CD14-positive monocyte (primary cell): ENCODE results near the gene IFT27. TPM values are rescaled to one million over a fixed set of nuclear protein-coding genes. Genes with fewer than 3 reads are reported as not detected.
A peak's percentile ranks its signal among the peaks of the same experiment; 100 is the strongest.

Experiments used
- DNase-seq, 3 donors: peaks; one replicate each; pipeline ENCODE4 v3.0.0-alpha.2; 2011 to 2022
- H2AFZ ChIP-seq: 2 replicates; pipeline ENCODE4 v1.6.0; 2012; ENCODE audit warnings: mild to moderate bottlenecking, low read depth, low read length, inconsistent platforms; ENCODE audit not compliant: insufficient read depth, poor library complexity, severe bottlenecking
- H3K27ac ChIP-seq, 2 donors: 1 replicate in 1 of 2; 2 replicates in 1 of 2; pipeline ENCODE4 v1.5.1; 2012 to 2013; ENCODE audit warnings: low read length in 2 of 2, control low read depth in 1 of 2, inconsistent platforms in 1 of 2, low read depth in 1 of 2, mild to moderate bottlenecking in 1 of 2
- H3K27me3 ChIP-seq, 2 donors: one replicate each; pipeline versions ENCODE4 v1.6.0 to v1.6.1; 2011 to 2013; ENCODE audit warnings: low read length in 2 of 2; ENCODE audit not compliant: control insufficient read depth in 2 of 2, insufficient read depth in 2 of 2
- H3K36me3 ChIP-seq, 2 donors: replicated peaks in 1 of 2; 1 replicate in 1 of 2; 2 replicates in 1 of 2; pipeline versions ENCODE4 v1.5.1 to v1.6.1; 2012 to 2013; ENCODE audit warnings: low read length in 2 of 2, control low read depth in 1 of 2, inconsistent platforms in 1 of 2, mild to moderate bottlenecking in 1 of 2; ENCODE audit not compliant: insufficient read depth in 2 of 2, control insufficient read depth in 1 of 2
- H3K4me1 ChIP-seq, 2 donors: 1 replicate in 1 of 2; 2 replicates in 1 of 2; pipeline versions ENCODE4 v1.5.1 to v1.6.1; 2012 to 2013; ENCODE audit warnings: low read length in 2 of 2, control low read depth in 1 of 2, inconsistent platforms in 1 of 2, mild to moderate bottlenecking in 1 of 2, moderate library complexity in 1 of 2; ENCODE audit not compliant: insufficient read depth in 2 of 2, control insufficient read depth in 1 of 2
- H3K4me2 ChIP-seq: replicated peaks from 2 replicates; pipeline ENCODE3; 2012; ENCODE audit warnings: low read length, moderate library complexity, mild to moderate bottlenecking; ENCODE audit not compliant: poor library complexity, severe bottlenecking; ENCODE audit errors: extremely low read depth
- H3K4me3 ChIP-seq, 3 experiments: fragments of 200-600 bp in 1 of 3; sonication (generic) in 1 of 3; replicated peaks in 1 of 3; 1 replicate in 2 of 3; 2 replicates in 1 of 3; pipeline ENCODE4 v1.5.1; 2011 to 2013; ENCODE audit warnings: low read length in 3 of 3, mild to moderate bottlenecking in 3 of 3, control low read depth in 2 of 3, low read depth in 2 of 3, inconsistent platforms in 1 of 3, moderate library complexity in 1 of 3
- H3K79me2 ChIP-seq: 2 replicates; pipeline ENCODE4 v1.6.0; 2012; ENCODE audit warnings: mild to moderate bottlenecking, control low read depth, inconsistent platforms, low read length, moderate library complexity; ENCODE audit not compliant: insufficient read depth
- H3K9ac ChIP-seq: 2 replicates; pipeline ENCODE4 v1.6.0; 2017; ENCODE audit warnings: low read length, mild to moderate bottlenecking; ENCODE audit not compliant: insufficient read depth, poor library complexity, severe bottlenecking
- H3K9me3 ChIP-seq, 2 donors: replicated peaks in 1 of 2; 1 replicate in 1 of 2; 2 replicates in 1 of 2; pipeline versions ENCODE4 v1.5.1 to v1.6.1; 2012 to 2013; ENCODE audit warnings: low read length in 2 of 2, control low read depth in 1 of 2; ENCODE audit not compliant: control insufficient read depth in 1 of 2, insufficient read depth in 1 of 2
- H4K20me1 ChIP-seq: 2 replicates; pipeline ENCODE4 v1.6.0; 2012; ENCODE audit warnings: mild to moderate bottlenecking, low read length, control low read depth, moderate library complexity; ENCODE audit not compliant: insufficient read depth
- H3K27ac Mint-ChIP-seq, 7 donors: one replicate each; pipeline ENCODE4 v1.8.0; 2020; ENCODE audit warnings: mild to moderate bottlenecking in 7 of 7, mixed read lengths in 7 of 7, moderate library complexity in 6 of 7, inconsistent platforms in 2 of 7
- H3K27me3 Mint-ChIP-seq, 3 donors: one replicate each; pipeline ENCODE4 v1.8.0; 2021 to 2022; ENCODE audit warnings: low read depth in 3 of 3, mild to moderate bottlenecking in 3 of 3, mixed read lengths in 3 of 3, moderate library complexity in 3 of 3, inconsistent platforms in 1 of 3
- H3K36me3 Mint-ChIP-seq, 2 donors: one replicate each; pipeline ENCODE4 v1.8.0; 2020; ENCODE audit warnings: mixed read lengths in 2 of 2, inconsistent platforms in 1 of 2, mild to moderate bottlenecking in 1 of 2
- H3K4me1 Mint-ChIP-seq: one replicate; pipeline ENCODE4 v1.8.0; 2020; ENCODE audit warnings: mild to moderate bottlenecking, mixed read lengths
- H3K4me3 Mint-ChIP-seq, 2 donors: one replicate each; pipeline ENCODE4 v1.8.0; 2020; ENCODE audit warnings: mild to moderate bottlenecking in 2 of 2, mixed read lengths in 2 of 2, moderate library complexity in 1 of 2
- H3K9me3 Mint-ChIP-seq, 7 donors: one replicate each; pipeline ENCODE4 v1.8.0; 2020 to 2022; ENCODE audit warnings: mixed read lengths in 7 of 7, mild to moderate bottlenecking in 6 of 7, moderate library complexity in 6 of 7, inconsistent platforms in 2 of 7
- WGBS: methylation state at CpG from one replicate; pipeline ENCODE4 v1.1.5; 2013; ENCODE audit warnings: missing lambda C conversion rate; ENCODE audit not compliant: insufficient coverage; 5-methylcytosine and 5-hydroxymethylcytosine counted together
- intact Hi-C, 2 donors: fragments of 100-400 bp; cut with micrococcal nuclease; formaldehyde crosslinking; loops; one replicate each; pipeline versions ENCODE4 v1.15.0 to v1.15.1; 2023
- polyA plus RNA-seq, 3 donors: library from polyadenylated mRNA; depleted of rRNA in 1 of 3; unstranded in 2 of 3; stranded (reverse) in 1 of 3; fragments of 300-500 nt in 2 of 3; fragments of >200 nt in 1 of 3; fragmentation: Illumina TruSeq in 2 of 3; gene quantifications; 1 replicate in 2 of 3; 2 replicates in 1 of 3; pipeline ENCODE4 v1.2.3, GENCODE V29; 2012 to 2021
- TF ChIP-seq, protein P1 (sequence below): fragments of 200-600 bp; IDR thresholded peaks from one replicate; pipeline ENCODE4 v1.8.0; 2022; ENCODE audit warnings: antibody characterized with exemption, mild to moderate bottlenecking

Gene IFT27
- polyA plus RNA-seq, 3 donors = 12.5 to 16.9 (median 14.6) TPM

DNA sequence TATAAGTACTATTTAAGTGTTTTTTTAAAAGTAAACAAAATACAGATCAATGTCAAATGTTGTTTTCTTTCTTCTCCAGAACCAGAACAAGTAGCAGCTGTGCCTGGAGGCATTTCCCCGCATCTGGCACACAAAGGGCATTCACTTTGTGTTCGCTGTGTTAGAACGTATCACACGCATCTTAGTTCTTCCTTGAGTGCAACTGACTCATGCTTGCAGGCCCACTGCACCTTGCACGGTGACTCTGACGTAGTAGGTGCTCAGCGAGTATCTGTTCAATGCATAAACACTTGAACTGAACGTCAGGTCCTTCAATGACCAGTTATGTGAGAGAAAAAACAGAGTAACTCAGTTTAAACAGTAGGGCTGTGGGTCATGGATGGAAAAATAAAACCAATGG is 3.5 kb downstream of the IFT27 start:
- H3K4me3 ChIP-seq = no peak overlapping the region
- peaks cover 0 to 6% of the 10 kb centered on the region in 2 donors for H3K36me3 ChIP-seq
- H2AFZ ChIP-seq = no peak overlapping the region
- Mint-ChIP-seq H3K27ac (no peak overlapping the region), H3K4me3 (no peak overlapping the region), H3K4me1 (peaks cover 35% of the 10 kb centered on the region), H3K36me3 (peaks cover 8% of the 10 kb centered on the region in 2 donors), H3K9me3 (peaks cover 0 to 1% (median 0%) of the 10 kb centered on the region in 7 donors), H3K27me3 (peaks cover 2 to 6% (median 3%) of the 10 kb centered on the region in 3 donors)
- no peaks in the 10 kb centered on the region for H4K20me1 ChIP-seq
- H3K9me3 ChIP-seq = no peaks in the 10 kb centered on the region
- no peak overlapping the region for H3K9ac ChIP-seq
- peaks cover 6% of the 10 kb centered on the region for H3K79me2 ChIP-seq
- H3K4me1 ChIP-seq = peaks cover 31 to 40% of the 10 kb centered on the region in 2 donors
- TF ChIP-seq, protein P1, sequence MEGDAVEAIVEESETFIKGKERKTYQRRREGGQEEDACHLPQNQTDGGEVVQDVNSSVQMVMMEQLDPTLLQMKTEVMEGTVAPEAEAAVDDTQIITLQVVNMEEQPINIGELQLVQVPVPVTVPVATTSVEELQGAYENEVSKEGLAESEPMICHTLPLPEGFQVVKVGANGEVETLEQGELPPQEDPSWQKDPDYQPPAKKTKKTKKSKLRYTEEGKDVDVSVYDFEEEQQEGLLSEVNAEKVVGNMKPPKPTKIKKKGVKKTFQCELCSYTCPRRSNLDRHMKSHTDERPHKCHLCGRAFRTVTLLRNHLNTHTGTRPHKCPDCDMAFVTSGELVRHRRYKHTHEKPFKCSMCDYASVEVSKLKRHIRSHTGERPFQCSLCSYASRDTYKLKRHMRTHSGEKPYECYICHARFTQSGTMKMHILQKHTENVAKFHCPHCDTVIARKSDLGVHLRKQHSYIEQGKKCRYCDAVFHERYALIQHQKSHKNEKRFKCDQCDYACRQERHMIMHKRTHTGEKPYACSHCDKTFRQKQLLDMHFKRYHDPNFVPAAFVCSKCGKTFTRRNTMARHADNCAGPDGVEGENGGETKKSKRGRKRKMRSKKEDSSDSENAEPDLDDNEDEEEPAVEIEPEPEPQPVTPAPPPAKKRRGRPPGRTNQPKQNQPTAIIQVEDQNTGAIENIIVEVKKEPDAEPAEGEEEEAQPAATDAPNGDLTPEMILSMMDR = no peak
- H3K4me2 ChIP-seq = no peak overlapping the region
- no peak for DNase-seq
- 94% methylated on average over 8 of the region's 8 CpGs for WGBS
- H3K27me3 ChIP-seq = no peaks in the 10 kb centered on the region
- intact Hi-C loops = loop anchor here in 1 of 2 donors (10.0 kb wide), 1 partner anchor 238 kb away; no protein-coding TSS in a partner anchor
- H3K27ac ChIP-seq = no peak overlapping the region

DNA sequence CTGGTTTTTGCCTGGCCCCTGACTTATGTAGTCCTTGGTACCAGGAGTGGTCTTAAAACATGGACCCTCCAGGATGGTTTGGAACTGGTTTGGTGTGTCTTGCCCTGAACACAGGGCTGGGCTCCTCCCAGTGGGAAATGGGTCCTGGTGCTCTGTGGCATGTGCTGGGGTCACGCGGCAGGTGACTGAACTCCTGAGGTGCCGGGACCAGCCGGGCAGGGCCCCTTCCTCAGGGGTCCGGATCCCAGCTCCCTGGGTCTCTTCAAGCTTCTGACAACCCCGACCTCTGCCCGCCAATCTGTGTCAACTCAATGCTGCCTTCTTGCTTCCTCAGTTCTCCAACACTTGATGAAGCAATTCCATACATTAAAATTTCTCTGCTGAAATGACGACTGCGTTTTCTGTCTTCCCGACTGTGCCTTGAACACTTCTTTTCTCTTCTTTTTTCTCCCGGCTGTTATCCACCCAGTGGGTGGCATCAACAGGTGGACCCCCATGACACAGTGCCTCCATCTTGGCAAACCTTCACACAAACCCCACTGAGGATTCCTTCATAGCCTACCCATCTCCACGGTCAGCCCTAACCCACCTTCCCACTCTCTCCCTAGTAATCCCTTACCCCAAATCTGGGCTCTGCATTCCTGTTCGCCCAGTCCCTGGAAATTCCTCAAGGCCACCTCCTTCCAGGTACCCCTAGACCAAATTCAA is 4.4 kb downstream of the IFT27 start:
- Mint-ChIP-seq H3K9me3 (no peaks in the 10 kb centered on the region), H3K4me3 (peak overlapping the region in 1 of 2 donors; percentile 37), H3K36me3 (peaks cover 15 to 18% of the 10 kb centered on the region in 2 donors), H3K27ac (peak overlapping the region in 2 of 7 donors; percentile 25 to 76), H3K4me1 (peaks cover 31% of the 10 kb centered on the region), H3K27me3 (peaks cover 2 to 6% (median 3%) of the 10 kb centered on the region in 3 donors)
- intact Hi-C loops = loop anchor here in 1 of 2 donors (10.0 kb wide), 1 partner anchor 237 kb away; no protein-coding TSS in a partner anchor
- Histone ChIP-seq H4K20me1 (no peaks in the 10 kb centered on the region), H3K27ac (no peak overlapping the region), H2AFZ (no peak overlapping the region), H3K9ac (no peak overlapping the region), H3K36me3 (peaks cover 9 to 15% of the 10 kb centered on the region in 2 donors), H3K9me3 (no peaks in the 10 kb centered on the region), H3K79me2 (peaks cover 6% of the 10 kb centered on the region), H3K4me2 (no peak overlapping the region), H3K4me3 (no peak overlapping the region), H3K27me3 (no peaks in the 10 kb centered on the region), H3K4me1 (peaks cover 27 to 35% of the 10 kb centered on the region in 2 donors)
- WGBS = 98% methylated on average over 11 of the region's 13 CpGs
- no peak for DNase-seq
- TF ChIP-seq, protein P1 = no peak
